Fibroblast of skin of right biceps (primary cell): ENCODE measurements around the gene SLC25A48.

Experiments
- DNase-seq: peaks from one replicate; pipeline ENCODE4 v3.0.0-alpha.2; 2013

SLC25A48 gene

GRCh38 chr5:135934939-135935338, 100.5 kb downstream of the SLC25A48 start:
- peak; percentile 17 for DNase-seq

GRCh38 chr5:135937245-135937911, 102.9 kb downstream of the SLC25A48 start:
- DNase-seq, result no peak
